ENCODE results near the gene KPTN. TPM values are rescaled to one million over a fixed set of nuclear protein-coding genes. Genes with fewer than 3 reads are reported as not detected.

KPTN gene
- total and polyA plus RNA-seq, 2 donors (not counting 1 experiment from before 2014, with no cell fraction given), result 5.3 to 6.9 TPM

DNA sequence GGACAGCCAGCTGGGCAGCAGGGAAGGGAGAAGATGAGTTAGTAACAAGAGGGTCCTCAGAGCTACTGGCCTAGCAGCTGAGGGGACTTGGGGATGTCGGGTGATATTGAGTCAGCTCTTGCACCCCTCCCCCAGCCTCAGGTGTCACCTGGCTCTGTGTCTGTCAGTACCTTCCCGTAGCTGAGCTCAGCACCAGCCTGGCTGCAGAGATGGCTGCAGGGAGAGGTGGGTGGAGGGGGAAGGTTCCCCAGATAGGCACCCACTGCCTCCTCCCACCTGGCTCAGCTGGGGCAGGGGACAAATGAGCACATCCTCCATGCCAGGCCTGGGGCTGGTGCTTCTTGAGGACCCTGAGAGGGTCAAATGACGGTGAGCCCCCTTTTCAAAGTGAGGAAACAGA, 6.8 kb upstream of the KPTN start:
- Histone ChIP-seq H3K79me2 (ENCODE audit: control insufficient read depth, insufficient read depth, low read length) (no peaks in the 10 kb centered on the region), H3K4me2 (ENCODE audit: extremely low read depth, insufficient read depth, low read length) (no peak overlapping the region), H3K9ac (ENCODE audit: insufficient read depth, low read length) (no peak overlapping the region), H4K20me1 (ENCODE audit: control insufficient read depth, extremely low read depth, insufficient read depth, low read length) (no peaks in the 10 kb centered on the region), H3K27ac (ENCODE audit: insufficient read depth, low read length) (no peak overlapping the region), H3K36me3 (ENCODE audit: control insufficient read depth, insufficient read depth, low read length) (peaks cover 22% of the 10 kb centered on the region), H3K4me1 (ENCODE audit: control insufficient read depth, extremely low read depth, insufficient read depth, low read length) (no peaks in the 10 kb centered on the region), H3K4me3 (replicated peaks in 1 of 4; ENCODE audit: control extremely low read depth in 1 of 4, insufficient read depth in 1 of 4, low read depth in 3 of 4, low read length in 4 of 4) (no peak overlapping the region), H3K9me3 (ENCODE audit: control insufficient read depth, insufficient read depth, low read depth, low read length) (no peaks in the 10 kb centered on the region), H3K27me3 (ENCODE audit: control insufficient read depth, insufficient read depth, low read length) (no peaks in the 10 kb centered on the region), H2AFZ (ENCODE audit: low read length) (no peak overlapping the region)
- DNase-seq (ENCODE audit: low read depth in 2 of 2), result no peak
- TF ChIP-seq, protein P1, sequence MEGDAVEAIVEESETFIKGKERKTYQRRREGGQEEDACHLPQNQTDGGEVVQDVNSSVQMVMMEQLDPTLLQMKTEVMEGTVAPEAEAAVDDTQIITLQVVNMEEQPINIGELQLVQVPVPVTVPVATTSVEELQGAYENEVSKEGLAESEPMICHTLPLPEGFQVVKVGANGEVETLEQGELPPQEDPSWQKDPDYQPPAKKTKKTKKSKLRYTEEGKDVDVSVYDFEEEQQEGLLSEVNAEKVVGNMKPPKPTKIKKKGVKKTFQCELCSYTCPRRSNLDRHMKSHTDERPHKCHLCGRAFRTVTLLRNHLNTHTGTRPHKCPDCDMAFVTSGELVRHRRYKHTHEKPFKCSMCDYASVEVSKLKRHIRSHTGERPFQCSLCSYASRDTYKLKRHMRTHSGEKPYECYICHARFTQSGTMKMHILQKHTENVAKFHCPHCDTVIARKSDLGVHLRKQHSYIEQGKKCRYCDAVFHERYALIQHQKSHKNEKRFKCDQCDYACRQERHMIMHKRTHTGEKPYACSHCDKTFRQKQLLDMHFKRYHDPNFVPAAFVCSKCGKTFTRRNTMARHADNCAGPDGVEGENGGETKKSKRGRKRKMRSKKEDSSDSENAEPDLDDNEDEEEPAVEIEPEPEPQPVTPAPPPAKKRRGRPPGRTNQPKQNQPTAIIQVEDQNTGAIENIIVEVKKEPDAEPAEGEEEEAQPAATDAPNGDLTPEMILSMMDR (conservative IDR thresholded peaks at IDR 0.05 in 1 of 2, IDR thresholded peaks at IDR 0.05 in 1 of 2; ENCODE audit: low read depth in 1 of 2, low read length in 2 of 2), result no peak
- TF ChIP-seq EZH2 (IDR thresholded peaks at IDR 0.05; ENCODE audit: low read length, missing control alignments), result no peak

DNA sequence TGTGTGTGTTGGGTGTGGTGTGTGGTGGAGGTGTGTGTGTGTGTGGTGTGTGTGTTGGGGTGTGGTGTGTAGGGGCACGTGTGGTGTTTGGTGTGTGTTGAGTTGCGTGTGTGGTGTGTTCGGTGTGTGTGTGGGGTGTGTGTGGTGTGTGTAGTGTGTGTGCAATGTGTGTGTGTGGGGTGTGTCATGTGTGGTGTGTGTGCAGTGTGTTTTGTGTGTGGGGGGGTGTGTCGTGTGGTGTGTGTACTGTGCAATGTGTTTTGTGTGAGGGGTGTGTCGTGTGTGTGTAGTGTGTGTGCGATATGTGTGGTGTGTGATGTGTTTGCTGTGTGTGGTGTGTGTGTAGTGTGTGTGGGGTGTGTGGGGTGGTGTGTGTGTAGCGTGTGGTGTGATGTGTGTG, 6.0 kb upstream of the KPTN start:
- Histone ChIP-seq H3K9me3 (ENCODE audit: control insufficient read depth, insufficient read depth, low read depth, low read length) (no peaks in the 10 kb centered on the region), H3K36me3 (ENCODE audit: control insufficient read depth, insufficient read depth, low read length) (peaks cover 21% of the 10 kb centered on the region), H3K4me2 (ENCODE audit: extremely low read depth, insufficient read depth, low read length) (no peak overlapping the region), H3K9ac (ENCODE audit: insufficient read depth, low read length) (no peak overlapping the region), H3K4me3 (replicated peaks in 1 of 4; ENCODE audit: control extremely low read depth in 1 of 4, insufficient read depth in 1 of 4, low read depth in 3 of 4, low read length in 4 of 4) (no peak overlapping the region), H3K79me2 (ENCODE audit: control insufficient read depth, insufficient read depth, low read length) (no peaks in the 10 kb centered on the region), H3K4me1 (ENCODE audit: control insufficient read depth, extremely low read depth, insufficient read depth, low read length) (no peaks in the 10 kb centered on the region), H4K20me1 (ENCODE audit: control insufficient read depth, extremely low read depth, insufficient read depth, low read length) (no peaks in the 10 kb centered on the region), H2AFZ (ENCODE audit: low read length) (no peak overlapping the region), H3K27ac (ENCODE audit: insufficient read depth, low read length) (no peak overlapping the region), H3K27me3 (ENCODE audit: control insufficient read depth, insufficient read depth, low read length) (no peaks in the 10 kb centered on the region)
- TF ChIP-seq, protein P1 (conservative IDR thresholded peaks at IDR 0.05 in 1 of 2, IDR thresholded peaks at IDR 0.05 in 1 of 2; ENCODE audit: low read depth in 1 of 2, low read length in 2 of 2), result no peak
- no peak for TF ChIP-seq EZH2 (IDR thresholded peaks at IDR 0.05; ENCODE audit: low read length, missing control alignments)
- DNase-seq (ENCODE audit: low read depth in 2 of 2), result no peak

- no peaks in the 10 kb centered on the region for H3K27me3 ChIP-seq (ENCODE audit: control insufficient read depth, insufficient read depth, low read length)
- DNase-seq (ENCODE audit: low read depth in 2 of 2), result peak in 1 of 2 donors; percentile 21
Observed at GRCh38 chr19:47489072-47489914, 5.3 kb upstream of the KPTN start.

More at GRCh38 chr19:47489072-47489914, 5.3 kb upstream of the KPTN start:
- no peak overlapping the region for H3K4me3 ChIP-seq (replicated peaks in 1 of 4; ENCODE audit: control extremely low read depth in 1 of 4, insufficient read depth in 1 of 4, low read depth in 3 of 4, low read length in 4 of 4)
- H3K4me2 ChIP-seq (ENCODE audit: extremely low read depth, insufficient read depth, low read length), result no peak overlapping the region
- no peak overlapping the region for H2AFZ ChIP-seq (ENCODE audit: low read length)
- no peaks in the 10 kb centered on the region for H4K20me1 ChIP-seq (ENCODE audit: control insufficient read depth, extremely low read depth, insufficient read depth, low read length)
- no peak overlapping the region for H3K9ac ChIP-seq (ENCODE audit: insufficient read depth, low read length)
- TF ChIP-seq, protein P1 (conservative IDR thresholded peaks at IDR 0.05 in 1 of 2, IDR thresholded peaks at IDR 0.05 in 1 of 2; ENCODE audit: low read depth in 1 of 2, low read length in 2 of 2), result no peak
- H3K36me3 ChIP-seq (ENCODE audit: control insufficient read depth, insufficient read depth, low read length), result peaks cover 21% of the 10 kb centered on the region
- H3K9me3 ChIP-seq (ENCODE audit: control insufficient read depth, insufficient read depth, low read depth, low read length), result no peaks in the 10 kb centered on the region
- no peak overlapping the region for H3K27ac ChIP-seq (ENCODE audit: insufficient read depth, low read length)
- no peaks in the 10 kb centered on the region for H3K79me2 ChIP-seq (ENCODE audit: control insufficient read depth, insufficient read depth, low read length)
- H3K4me1 ChIP-seq (ENCODE audit: control insufficient read depth, extremely low read depth, insufficient read depth, low read length), result no peaks in the 10 kb centered on the region

All from fibroblast of lung (primary cell).